ENCODE measurements around the gene PTPRN2.

The PTPRN2 gene

DNA sequence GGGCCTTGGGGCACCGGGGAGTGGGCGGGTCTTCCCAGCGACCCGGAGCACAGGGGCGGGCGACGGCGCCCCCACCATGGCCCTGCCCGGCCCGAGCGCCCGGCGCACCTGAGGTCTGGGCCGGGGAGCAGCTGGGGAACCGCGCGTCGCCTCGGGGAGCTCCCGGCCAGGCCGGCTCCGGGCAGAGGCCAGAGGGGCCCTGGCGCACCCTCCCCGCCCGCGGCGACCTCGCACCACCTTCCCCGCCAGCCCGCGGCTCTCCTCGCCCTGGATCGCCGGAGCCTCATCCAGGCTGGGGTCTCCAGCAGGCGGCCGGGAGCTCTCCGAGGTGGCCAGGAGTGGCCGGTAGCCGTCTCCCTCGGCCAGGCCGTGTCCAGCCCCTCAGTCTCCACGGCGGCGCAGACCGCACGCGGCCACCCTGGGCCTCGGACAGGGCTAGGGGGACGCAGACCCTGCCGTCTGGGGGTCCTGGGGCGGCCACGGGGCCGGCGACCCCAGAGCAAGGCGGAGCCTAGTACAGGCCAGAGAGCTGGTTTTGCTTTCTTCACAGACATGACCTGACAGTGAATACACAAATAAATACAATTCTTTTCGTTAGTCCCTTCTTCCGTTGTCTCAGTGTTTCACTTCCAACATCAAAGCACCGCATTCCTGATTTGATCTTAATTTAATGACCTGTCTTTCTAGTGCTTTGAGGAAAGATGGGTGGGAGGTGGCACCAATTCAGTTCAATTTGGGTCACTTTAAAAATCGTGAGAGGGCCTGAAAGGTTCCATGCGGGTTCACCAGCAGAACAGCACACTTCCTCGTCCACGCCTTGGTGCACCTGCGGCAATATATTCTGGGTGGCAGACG, 893.9 kb downstream of the PTPRN2 start:
- no peak for DNase-seq (ENCODE audit: low read depth in 4 of 4, low spot score in 1 of 4)

DNA sequence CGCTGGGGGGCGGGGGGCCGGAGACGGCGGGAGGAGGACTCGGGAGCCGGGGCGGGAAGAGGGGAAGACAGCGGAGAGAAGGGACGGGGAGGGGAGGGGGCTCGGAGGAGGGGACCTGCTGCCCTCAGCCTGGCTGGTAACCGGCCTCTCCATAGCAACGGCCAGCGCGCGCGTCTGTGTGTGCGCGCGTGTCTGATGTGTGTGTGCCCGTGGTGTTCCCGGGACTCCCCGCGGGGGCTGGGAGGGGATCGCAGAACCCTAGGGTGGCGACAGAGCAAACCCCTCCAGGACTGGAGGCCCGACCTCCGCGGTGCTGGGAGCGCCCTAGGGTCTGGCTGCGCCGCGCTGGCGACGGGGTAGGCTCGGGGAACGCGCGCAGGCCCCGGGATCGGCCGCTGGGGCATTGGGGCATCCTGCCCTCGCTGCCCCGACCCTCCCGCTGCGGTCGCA, 894.5 kb downstream of the PTPRN2 start:
- DNase-seq (ENCODE audit: low read depth in 4 of 4, low spot score in 1 of 4) = no peak

DNA sequence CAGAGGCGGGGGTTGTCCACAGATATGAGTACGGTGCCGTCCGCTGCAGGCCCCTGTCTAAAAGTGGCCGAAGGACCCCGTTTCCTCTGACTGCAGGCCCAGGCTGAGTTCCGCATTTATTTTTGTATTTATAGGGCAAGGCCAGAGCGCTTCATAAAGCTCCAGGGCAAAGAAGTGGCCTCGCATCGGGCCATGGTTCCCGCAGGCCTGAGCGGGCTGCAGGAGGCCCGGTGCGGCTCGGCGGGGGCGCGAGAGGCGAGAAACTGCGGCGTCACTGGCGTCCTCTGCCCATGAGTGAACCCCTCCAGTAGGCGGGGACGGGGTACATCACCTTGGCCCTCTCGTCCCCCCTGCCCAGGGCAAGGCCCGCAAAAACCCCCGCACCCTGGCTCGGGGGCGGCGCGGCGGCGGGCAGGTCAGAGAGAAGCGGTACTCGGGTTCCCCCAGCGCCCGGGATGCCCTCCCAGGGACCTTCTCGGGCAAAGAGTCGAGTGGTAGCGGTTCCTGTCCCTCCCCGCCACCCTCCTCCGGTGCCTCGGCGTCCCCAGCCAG, 895.1 kb downstream of the PTPRN2 start:
- no peak for DNase-seq (ENCODE audit: low read depth in 4 of 4, low spot score in 1 of 4)

GRCh38 chr7:157691586-157692459, 895.8 kb downstream of the PTPRN2 start:
- DNase-seq (ENCODE audit: low read depth in 4 of 4, low spot score in 1 of 4) = no peak

- no peak for DNase-seq (ENCODE audit: low read depth in 4 of 4, low spot score in 1 of 4)
Observed at GRCh38 chr7:157690833-157691585, 896.6 kb downstream of the PTPRN2 start.

GRCh38 chr7:157690058-157690832, 897.4 kb downstream of the PTPRN2 start:
- no peak for DNase-seq (ENCODE audit: low read depth in 4 of 4, low spot score in 1 of 4)

- DNase-seq (ENCODE audit: low read depth in 4 of 4, low spot score in 1 of 4) = no peak
Observed at GRCh38 chr7:157689269-157690057, 898.2 kb downstream of the PTPRN2 start.

DNA sequence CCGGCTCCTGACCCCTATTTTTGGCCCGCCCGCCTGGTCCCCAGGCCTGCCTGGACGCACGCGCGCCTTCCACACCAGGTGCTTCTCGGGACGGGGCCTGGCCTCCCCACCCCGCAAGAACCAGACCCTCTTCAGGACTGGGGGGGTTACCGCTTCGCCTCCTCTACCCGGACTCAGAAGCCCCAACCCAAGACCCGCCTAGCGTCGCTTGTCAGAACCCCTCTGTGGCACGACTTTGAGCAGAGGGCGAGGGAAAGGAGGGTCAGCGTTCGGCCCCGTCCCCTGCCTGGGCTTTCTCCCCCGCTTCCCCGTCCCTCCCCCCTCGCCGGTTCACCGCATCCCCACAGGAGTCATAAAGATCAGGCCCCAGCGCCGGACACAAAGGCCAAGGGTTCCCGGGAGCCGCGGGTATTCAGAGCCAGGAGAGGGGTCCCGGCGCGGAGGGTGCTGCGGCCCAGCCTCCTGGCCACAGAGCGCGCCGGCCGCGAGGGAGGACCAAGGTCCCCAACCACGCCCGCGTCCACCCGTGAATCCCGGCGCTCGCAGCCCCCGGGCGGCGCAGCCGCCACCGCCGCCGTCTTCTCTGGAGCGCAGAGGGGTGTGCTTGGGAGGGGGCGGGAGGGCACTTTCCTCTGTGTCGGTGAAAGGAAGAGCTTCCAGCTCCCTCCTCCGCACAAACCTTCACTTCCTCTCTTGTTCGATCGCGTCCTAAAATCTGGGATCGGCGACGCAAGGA, 898.9 kb downstream of the PTPRN2 start:
- no peak for DNase-seq (ENCODE audit: low read depth in 4 of 4, low spot score in 1 of 4)

- no peak for DNase-seq (ENCODE audit: low read depth in 4 of 4, low spot score in 1 of 4)
Observed at GRCh38 chr7:157687845-157688532, 899.6 kb downstream of the PTPRN2 start.

DNA sequence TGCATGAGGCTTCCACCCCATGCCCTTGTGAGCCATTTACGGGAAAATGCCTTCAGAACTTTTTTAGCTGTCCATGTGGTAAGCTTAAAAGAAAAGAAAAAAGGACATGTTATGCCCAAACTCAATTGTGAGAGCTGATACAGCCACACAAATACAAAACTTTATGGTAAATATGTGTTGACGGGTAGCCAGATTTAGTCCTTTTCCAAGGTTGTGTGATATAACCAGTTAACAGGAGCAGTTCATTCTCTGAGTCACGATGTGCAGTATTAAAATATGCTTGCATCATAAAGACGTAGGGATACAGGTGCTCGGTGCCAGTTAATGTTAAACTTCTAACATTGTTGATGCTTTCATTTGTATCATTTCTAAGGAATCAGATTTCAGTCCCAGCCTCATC, 900.5 kb downstream of the PTPRN2 start:
- DNase-seq (ENCODE audit: low read depth in 4 of 4, low spot score in 1 of 4) = no peak

- DNase-seq (ENCODE audit: low read depth in 4 of 4, low spot score in 1 of 4) = no peak
Observed at GRCh38 chr7:157686285-157686894, 901.2 kb downstream of the PTPRN2 start.

DNA sequence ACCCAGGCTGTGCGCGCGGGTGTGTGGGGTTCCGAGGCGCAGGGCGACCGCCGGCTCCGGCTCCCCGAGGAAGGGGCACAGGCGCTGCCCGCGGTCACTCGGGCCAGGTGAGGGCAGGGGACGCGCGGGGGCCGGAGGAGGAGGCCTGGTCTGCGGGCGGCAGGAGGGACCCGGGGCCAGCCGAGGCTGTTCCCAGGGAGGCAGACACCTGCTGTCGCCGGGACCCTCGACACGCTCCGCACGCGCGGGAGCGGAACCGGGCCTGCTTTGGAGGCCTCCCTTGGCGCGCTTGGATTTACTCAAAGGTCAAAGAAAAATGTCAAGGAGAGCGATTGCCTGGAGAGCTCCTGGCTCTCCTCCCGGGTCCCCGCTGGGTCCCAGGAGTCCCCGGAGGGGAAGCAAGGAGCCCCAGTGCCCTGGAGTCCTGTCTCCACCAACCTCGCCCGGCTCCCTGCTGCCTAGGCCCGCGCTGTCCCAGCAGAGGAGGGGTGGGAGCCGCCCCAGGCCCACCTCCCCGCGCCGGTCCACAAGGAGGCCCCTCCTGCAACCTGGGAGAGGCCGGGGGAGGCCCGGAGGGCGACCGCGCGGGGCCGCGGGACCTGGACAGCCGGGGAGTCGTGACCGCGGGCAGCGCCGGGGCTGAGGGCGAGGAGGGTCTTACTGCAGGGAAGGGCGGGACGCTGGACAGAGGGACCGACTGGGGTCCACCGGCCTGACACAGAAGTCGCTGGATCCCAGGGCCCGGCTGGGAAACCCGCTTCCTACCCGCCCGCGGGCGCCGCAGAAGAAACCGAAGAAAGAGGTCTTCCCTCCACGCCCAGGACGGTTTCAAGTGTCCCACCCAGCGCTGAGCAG, 902.0 kb downstream of the PTPRN2 start:
- DNase-seq (ENCODE audit: low read depth in 4 of 4, low spot score in 1 of 4) = no peak

DNA sequence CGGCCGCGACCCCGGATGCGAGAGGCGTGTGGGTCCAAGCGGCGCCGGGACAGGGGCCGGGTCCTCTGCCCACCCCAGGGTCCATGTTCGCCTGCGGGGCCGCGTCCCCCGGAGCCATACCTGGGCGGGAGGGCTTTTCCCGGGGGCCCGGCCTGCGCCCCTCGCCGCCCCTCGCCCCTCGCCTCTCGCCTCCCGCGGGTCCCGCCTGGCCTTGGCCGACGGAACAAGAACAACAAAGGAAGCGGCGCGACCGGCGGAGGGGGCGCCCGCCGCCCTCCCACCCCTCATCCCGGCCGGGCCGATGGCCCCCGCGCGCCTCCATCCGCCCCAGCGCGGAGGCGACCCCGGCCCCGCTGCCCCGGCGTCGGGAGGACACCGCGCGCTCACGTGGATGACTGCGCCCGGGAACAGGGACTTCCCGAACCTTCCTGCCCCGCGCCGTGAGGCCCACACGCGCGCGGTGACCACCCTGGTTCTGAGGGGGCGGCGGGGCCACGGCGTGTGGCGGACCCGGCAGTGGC, 902.7 kb downstream of the PTPRN2 start:
- DNase-seq (ENCODE audit: low read depth in 4 of 4, low spot score in 1 of 4) = no peak

- no peak for DNase-seq (ENCODE audit: low read depth in 4 of 4, low spot score in 1 of 4)
Observed at GRCh38 chr7:157684157-157684908, 903.3 kb downstream of the PTPRN2 start.

GRCh38 chr7:157683747-157684156, 903.9 kb downstream of the PTPRN2 start:
- DNase-seq (ENCODE audit: low read depth in 4 of 4, low spot score in 1 of 4) = no peak
